H9 (cell line): Measurements from ENCODE around the gene PAIP1. TPM values are rescaled to one million over a fixed set of nuclear protein-coding genes. Genes with fewer than 3 reads are reported as not detected.

Experiments
- DNase-seq: peaks from one replicate; pipeline ENCODE4 v3.0.0-alpha.2; 2017
- H2AFZ ChIP-seq: one replicate; pipeline ENCODE4 v1.6.1; 2013; ENCODE audit warnings: mild to moderate bottlenecking, low read length, control low read depth, moderate library complexity
- H2AK5ac ChIP-seq: 2 replicates; pipeline ENCODE4 v1.6.1; 2013; ENCODE audit warnings: low read length, control low read depth, mixed read lengths; ENCODE audit not compliant: insufficient read length
- H2BK120ac ChIP-seq: one replicate; pipeline ENCODE4 v1.6.1; 2013; ENCODE audit warnings: low read depth, mild to moderate bottlenecking, low read length, control low read depth, inconsistent platforms; ENCODE audit not compliant: poor library complexity, severe bottlenecking
- H2BK12ac ChIP-seq: 2 replicates; pipeline ENCODE4 v1.6.1; 2013; ENCODE audit warnings: low read length, control low read depth, mixed read lengths, low read depth; ENCODE audit not compliant: insufficient read length
- H2BK15ac ChIP-seq: 2 replicates; pipeline ENCODE4 v1.6.1; 2013; ENCODE audit warnings: low read depth, low read length, control low read depth
- H2BK20ac ChIP-seq: one replicate; pipeline ENCODE4 v1.6.1; 2013; ENCODE audit warnings: low read depth, mild to moderate bottlenecking, low read length, control low read depth, inconsistent platforms; ENCODE audit not compliant: poor library complexity, severe bottlenecking
- H2BK5ac ChIP-seq: 2 replicates; pipeline ENCODE4 v1.6.1; 2013; ENCODE audit warnings: low read length, control low read depth, mixed read lengths; ENCODE audit not compliant: insufficient read length
- H3K14ac ChIP-seq: 2 replicates; pipeline ENCODE4 v1.6.1; 2013; ENCODE audit warnings: low read length, control low read depth; ENCODE audit not compliant: insufficient read depth
- H3K18ac ChIP-seq: 2 replicates; pipeline ENCODE4 v1.6.1; 2013; ENCODE audit warnings: low read depth, mild to moderate bottlenecking, mixed read lengths, low read length, control low read depth; ENCODE audit not compliant: insufficient read length
- H3K23ac ChIP-seq: 2 replicates; pipeline ENCODE4 v1.6.1; 2013; ENCODE audit warnings: low read length, control low read depth, mixed read lengths, low read depth; ENCODE audit not compliant: insufficient read length
- H3K23me2 ChIP-seq: 2 replicates; pipeline ENCODE4 v1.6.1; 2013; ENCODE audit warnings: low read depth, mild to moderate bottlenecking, mixed read lengths, low read length, control low read depth; ENCODE audit not compliant: insufficient read length, poor library complexity, severe bottlenecking
- H3K27ac ChIP-seq: 2 replicates; pipeline ENCODE4 v1.5.1; 2013; ENCODE audit warnings: low read length, control low read depth, mixed read lengths, low read depth; ENCODE audit not compliant: insufficient read length
- H3K27me3 ChIP-seq: 2 replicates; pipeline ENCODE4 v1.6.1; 2013; ENCODE audit warnings: low read length, control low read depth, inconsistent platforms; ENCODE audit not compliant: insufficient read depth
- H3K4ac ChIP-seq: 2 replicates; pipeline ENCODE4 v1.6.1; 2013; ENCODE audit warnings: low read depth, mild to moderate bottlenecking, control low read depth, inconsistent platforms, low read length, moderate library complexity
- H3K4me1 ChIP-seq: 2 replicates; pipeline ENCODE4 v1.6.1; 2013; ENCODE audit warnings: low read length, control low read depth, inconsistent platforms; ENCODE audit not compliant: insufficient read depth
- H3K4me2 ChIP-seq: 2 replicates; pipeline ENCODE4 v1.6.1; 2013; ENCODE audit warnings: low read length, control low read depth, mixed read lengths; ENCODE audit not compliant: insufficient read length, insufficient read depth
- H3K56ac ChIP-seq: 2 replicates; pipeline ENCODE4 v1.6.1; 2013; ENCODE audit warnings: low read depth, mild to moderate bottlenecking, mixed read lengths, low read length, control low read depth; ENCODE audit not compliant: insufficient read length
- H3K79me1 ChIP-seq: 2 replicates; pipeline ENCODE4 v1.6.1; 2013; ENCODE audit warnings: low read depth, mild to moderate bottlenecking, moderate library complexity, low read length, control low read depth, inconsistent platforms; ENCODE audit not compliant: insufficient read depth, poor library complexity, severe bottlenecking
- H3K79me2 ChIP-seq: 2 replicates; pipeline ENCODE4 v1.6.1; 2013; ENCODE audit warnings: low read length, control low read depth, inconsistent platforms; ENCODE audit not compliant: insufficient read depth
- H3K9ac ChIP-seq: 2 replicates; pipeline ENCODE4 v1.6.1; 2013; ENCODE audit warnings: low read length, control low read depth, mixed read lengths; ENCODE audit not compliant: insufficient read length; ENCODE audit errors: extremely low read depth
- H3K9me3 ChIP-seq: one replicate; pipeline ENCODE4 v1.6.1; 2013; ENCODE audit warnings: low read depth, low read length, inconsistent platforms; ENCODE audit not compliant: control insufficient read depth
- H3T11ph ChIP-seq: one replicate; pipeline ENCODE4 v1.6.1; 2013; ENCODE audit warnings: mild to moderate bottlenecking, low read length, control low read depth, inconsistent platforms
- H4K20me1 ChIP-seq: one replicate; pipeline ENCODE4 v1.6.1; 2013; ENCODE audit not compliant: control insufficient read depth, insufficient read length, insufficient read depth
- H4K5ac ChIP-seq: 2 replicates; pipeline ENCODE4 v1.6.1; 2013; ENCODE audit warnings: low read depth, mild to moderate bottlenecking, mixed read lengths, low read length, control low read depth; ENCODE audit not compliant: insufficient read length
- H4K8ac ChIP-seq: replicated peaks from 2 replicates; pipeline ENCODE4 v1.6.1; 2013; ENCODE audit warnings: low read length, control low read depth, mixed read lengths, low read depth; ENCODE audit not compliant: insufficient read length
- H4K91ac ChIP-seq: 2 replicates; pipeline ENCODE4 v1.6.1; 2013; ENCODE audit warnings: low read depth, mild to moderate bottlenecking, moderate library complexity, mixed read lengths, low read length, control low read depth; ENCODE audit not compliant: insufficient read length
- H3K27ac Mint-ChIP-seq, 3 experiments: 2 replicates in 2 of 3; 3 replicates in 1 of 3; pipeline ENCODE4 v1.8.0; 2020 to 2021; ENCODE audit warnings: mixed read lengths in 3 of 3, mild to moderate bottlenecking in 1 of 3, moderate library complexity in 1 of 3
- H3K27me3 Mint-ChIP-seq: 2 replicates; pipeline ENCODE4 v1.8.0; 2021; ENCODE audit warnings: low read depth, mild to moderate bottlenecking, moderate library complexity, mixed read lengths
- H3K36me3 Mint-ChIP-seq, 3 experiments: 2 replicates in 2 of 3; 3 replicates in 1 of 3; pipeline ENCODE4 v1.8.0; 2020 to 2021; ENCODE audit warnings: low read depth in 3 of 3, mixed read lengths in 3 of 3; ENCODE audit not compliant: insufficient read depth in 1 of 3
- H3K4me1 Mint-ChIP-seq, 2 experiments: 2 replicates each; pipeline ENCODE4 v1.8.0; 2020; ENCODE audit warnings: mixed read lengths in 2 of 2
- H3K4me3 Mint-ChIP-seq, 2 experiments: 2 replicates in 1 of 2; 3 replicates in 1 of 2; pipeline ENCODE4 v1.8.0; 2020 to 2021; ENCODE audit warnings: mild to moderate bottlenecking in 2 of 2, mixed read lengths in 2 of 2, moderate library complexity in 1 of 2
- H3K9me3 Mint-ChIP-seq, 2 experiments: 2 replicates in 1 of 2; 3 replicates in 1 of 2; pipeline ENCODE4 v1.8.0; 2020; ENCODE audit warnings: mild to moderate bottlenecking in 2 of 2, mixed read lengths in 2 of 2, moderate library complexity in 1 of 2
- WGBS: extraction: QIAGEN DNeasy Blood & Tissue Kit; methylation state at CpG from one replicate; pipeline ENCODE4 v1.1.7; 2013; ENCODE audit warnings: missing lambda C conversion rate, low lambda C conversion rate, mixed read lengths; ENCODE audit not compliant: insufficient read length; ENCODE audit errors: extremely low coverage; 5-methylcytosine and 5-hydroxymethylcytosine counted together
- total RNA-seq: library from RNA; stranded (reverse); gene quantifications from 2 replicates; pipeline ENCODE4 v1.2.1, GENCODE V29; 2021
- TF ChIP-seq, protein P1 (sequence below): fragments of 200-600 bp; sonication (generic); conservative IDR thresholded peaks from 3 replicates; pipeline ENCODE4 v1.8.0; 2021; ENCODE audit warnings: antibody characterized with exemption, mild to moderate bottlenecking

PAIP1 gene
- total RNA-seq, 1 experiment from 2014 or later: 92.9 TPM

DNA sequence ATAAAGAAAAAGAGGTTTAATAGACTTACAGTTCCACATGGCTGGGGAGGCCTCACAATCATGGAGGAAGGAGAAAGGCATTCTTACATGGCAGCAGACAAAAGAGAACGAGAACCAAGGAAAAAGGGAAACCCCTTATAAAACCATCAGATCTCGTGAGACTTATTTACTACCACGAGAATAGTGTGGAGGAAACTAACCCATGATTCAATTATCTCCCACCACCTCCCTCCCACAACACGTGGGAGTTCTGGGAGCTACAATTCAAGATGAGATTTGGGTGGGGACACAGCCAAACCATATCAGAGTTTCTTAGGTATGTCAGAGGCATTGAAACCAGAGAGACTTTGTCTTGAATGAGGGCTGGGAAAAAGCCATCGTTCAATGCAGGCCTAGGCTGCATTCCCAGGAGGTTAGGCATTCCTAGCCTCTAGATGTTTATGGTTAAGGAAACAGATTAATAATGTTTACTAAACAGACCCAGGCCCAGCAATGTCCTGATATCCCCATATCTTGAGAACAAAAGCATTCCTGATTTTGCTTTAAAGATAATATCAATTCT lies 7.5 kb upstream of the PAIP1 start:
- Mint-ChIP-seq H3K27me3 (no peaks in the 10 kb centered on the region), H3K4me3 (no peak overlapping the region), H3K36me3 (no peaks in the 10 kb centered on the region), H3K4me1 (peaks cover 5 to 6% of the 10 kb centered on the region in 2 experiments; a peak in 3 of 4 replicates), H3K9me3 (no peaks in the 10 kb centered on the region), H3K27ac (no peak overlapping the region)
- H3K27me3 ChIP-seq: no peaks in the 10 kb centered on the region
- no peaks in the 10 kb centered on the region for H3K79me1 ChIP-seq
- no peak overlapping the region for H2BK120ac ChIP-seq
- no peak overlapping the region for H3K23ac ChIP-seq
- H4K8ac ChIP-seq: no peak overlapping the region
- no peak overlapping the region for H3K9ac ChIP-seq
- no peaks in the 10 kb centered on the region for H3K79me2 ChIP-seq
- H3T11ph ChIP-seq: no peak overlapping the region
- no peak overlapping the region for H4K5ac ChIP-seq
- TF ChIP-seq, protein P1, sequence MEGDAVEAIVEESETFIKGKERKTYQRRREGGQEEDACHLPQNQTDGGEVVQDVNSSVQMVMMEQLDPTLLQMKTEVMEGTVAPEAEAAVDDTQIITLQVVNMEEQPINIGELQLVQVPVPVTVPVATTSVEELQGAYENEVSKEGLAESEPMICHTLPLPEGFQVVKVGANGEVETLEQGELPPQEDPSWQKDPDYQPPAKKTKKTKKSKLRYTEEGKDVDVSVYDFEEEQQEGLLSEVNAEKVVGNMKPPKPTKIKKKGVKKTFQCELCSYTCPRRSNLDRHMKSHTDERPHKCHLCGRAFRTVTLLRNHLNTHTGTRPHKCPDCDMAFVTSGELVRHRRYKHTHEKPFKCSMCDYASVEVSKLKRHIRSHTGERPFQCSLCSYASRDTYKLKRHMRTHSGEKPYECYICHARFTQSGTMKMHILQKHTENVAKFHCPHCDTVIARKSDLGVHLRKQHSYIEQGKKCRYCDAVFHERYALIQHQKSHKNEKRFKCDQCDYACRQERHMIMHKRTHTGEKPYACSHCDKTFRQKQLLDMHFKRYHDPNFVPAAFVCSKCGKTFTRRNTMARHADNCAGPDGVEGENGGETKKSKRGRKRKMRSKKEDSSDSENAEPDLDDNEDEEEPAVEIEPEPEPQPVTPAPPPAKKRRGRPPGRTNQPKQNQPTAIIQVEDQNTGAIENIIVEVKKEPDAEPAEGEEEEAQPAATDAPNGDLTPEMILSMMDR: no peak
- no CpG with 5 or more reads among the region's 5 CpGs for WGBS
- no peaks in the 10 kb centered on the region for H3K23me2 ChIP-seq
- H3K4me2 ChIP-seq: no peak overlapping the region
- no peak overlapping the region for H3K27ac ChIP-seq
- no peak overlapping the region for H3K14ac ChIP-seq
- no peak overlapping the region for H3K18ac ChIP-seq
- H3K4ac ChIP-seq: no peak overlapping the region
- H2AFZ ChIP-seq: no peak overlapping the region
- no peaks in the 10 kb centered on the region for H3K9me3 ChIP-seq
- DNase-seq: no peak
- H3K56ac ChIP-seq: no peak overlapping the region
- H4K91ac ChIP-seq: no peak overlapping the region
- no peaks in the 10 kb centered on the region for H4K20me1 ChIP-seq
- H3K4me1 ChIP-seq: no peaks in the 10 kb centered on the region
- H2BK20ac ChIP-seq: no peak overlapping the region
- no peak overlapping the region for H2BK12ac ChIP-seq
- no peak overlapping the region for H2BK15ac ChIP-seq
- no peak overlapping the region for H2AK5ac ChIP-seq
- no peak overlapping the region for H2BK5ac ChIP-seq
